HG03457 (cell line): ENCODE data around the gene SLC37A2.
"Not testable (repeated sequence)": the region's sequence is repeated elsewhere in the genome, so short reads cannot be mapped to it uniquely, and the experiment has no call there.

Experiments used
- ATAC-seq: cut with Tn5 transposase; IDR thresholded peaks from one replicate; pipeline ENCODE4 v1.9.1; 2021; ENCODE audit warnings: moderate number of reproducible peaks; ENCODE audit not compliant: unreplicated experiment

SLC37A2 gene

DNA sequence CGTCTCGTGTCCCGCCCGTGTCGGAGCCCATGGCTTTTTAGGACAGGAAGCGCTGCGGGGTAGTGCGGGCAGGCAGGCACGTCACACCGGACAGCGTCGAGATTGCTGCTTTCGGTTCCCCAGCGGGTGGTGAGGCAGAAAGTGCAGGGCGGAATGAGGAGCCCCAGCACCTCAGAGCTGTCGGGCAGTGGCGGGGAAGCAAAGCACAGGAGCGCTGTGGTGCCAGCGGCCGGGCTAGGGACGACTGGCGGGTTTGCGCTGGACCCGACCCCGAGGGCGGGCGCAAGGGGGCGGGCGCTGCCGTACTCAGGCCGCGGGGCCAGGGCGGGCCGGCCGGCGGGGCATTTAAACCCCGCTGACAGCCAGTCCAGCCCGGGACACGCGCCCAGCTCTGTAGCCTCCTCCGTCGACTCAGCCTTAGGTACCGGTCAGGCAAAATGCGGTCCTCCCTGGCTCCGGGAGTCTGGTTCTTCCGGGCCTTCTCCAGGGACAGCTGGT lies at the start of gene SLC37A2:
TSS of gene SLC37A2 (plus strand) at position 375 of the 498 bp plus-strand sequence. CDS start at position 438, 63 bp downstream.
- ATAC-seq, result peak; percentile 86

DNA sequence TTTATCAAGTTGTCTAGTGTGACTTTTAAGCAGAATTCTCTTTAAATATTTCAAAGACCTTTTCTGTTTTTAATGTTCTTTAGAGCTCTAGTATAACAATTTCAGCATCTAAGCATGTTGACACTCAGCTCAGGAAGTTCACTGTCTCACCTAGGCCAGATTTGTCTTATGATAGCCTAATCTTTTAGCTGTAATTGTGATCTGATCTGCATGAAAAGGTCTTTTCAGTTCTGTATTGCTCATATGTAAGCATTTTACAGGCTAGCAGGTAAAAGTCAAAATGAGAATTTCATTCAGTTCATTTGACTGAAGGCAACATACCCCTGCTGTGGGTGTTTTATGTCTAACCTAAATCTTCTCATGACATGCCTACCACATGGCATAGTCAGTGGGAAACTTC lies 46.7 kb upstream of the SLC37A2 start:
- ATAC-seq, result no peak

DNA sequence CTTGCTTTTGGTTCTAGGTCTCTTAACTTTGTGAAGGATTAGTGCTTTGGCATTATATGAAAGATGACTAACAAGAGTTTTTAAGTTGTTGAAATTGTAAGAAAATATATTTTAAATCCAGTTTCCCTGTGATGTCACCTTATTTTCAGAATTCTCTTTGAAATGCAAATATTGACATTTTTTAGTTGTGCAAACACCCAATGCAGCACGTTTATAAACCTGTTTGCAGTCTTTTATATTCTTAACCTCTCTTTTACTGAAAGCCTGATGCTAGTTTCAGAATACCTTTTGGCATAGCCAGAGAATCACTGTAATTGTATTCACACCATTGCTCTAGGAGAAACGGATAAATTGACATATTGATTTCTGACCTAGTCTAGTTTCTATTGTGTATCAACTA lies 42.8 kb upstream of the SLC37A2 start:
- no peak for ATAC-seq

DNA sequence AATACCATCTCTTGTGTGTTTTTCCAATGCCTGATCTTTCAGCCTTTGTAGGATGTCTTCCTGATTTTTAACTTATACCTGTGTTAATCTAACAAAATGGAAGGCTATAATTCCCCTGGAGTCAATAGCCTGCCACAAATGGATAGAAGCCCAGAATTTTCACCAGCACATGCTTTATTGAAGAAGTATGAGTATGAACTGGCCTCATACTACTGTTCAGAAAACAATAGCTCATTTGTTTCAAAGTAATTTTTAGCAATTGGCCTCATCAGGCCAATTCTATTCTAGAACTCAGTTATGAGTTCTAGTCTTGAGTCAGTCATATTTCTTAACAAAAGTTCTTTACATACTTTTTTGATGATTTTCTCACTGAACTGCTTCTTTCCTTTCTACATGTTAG lies 40.6 kb upstream of the SLC37A2 start:
- ATAC-seq, result no peak

DNA sequence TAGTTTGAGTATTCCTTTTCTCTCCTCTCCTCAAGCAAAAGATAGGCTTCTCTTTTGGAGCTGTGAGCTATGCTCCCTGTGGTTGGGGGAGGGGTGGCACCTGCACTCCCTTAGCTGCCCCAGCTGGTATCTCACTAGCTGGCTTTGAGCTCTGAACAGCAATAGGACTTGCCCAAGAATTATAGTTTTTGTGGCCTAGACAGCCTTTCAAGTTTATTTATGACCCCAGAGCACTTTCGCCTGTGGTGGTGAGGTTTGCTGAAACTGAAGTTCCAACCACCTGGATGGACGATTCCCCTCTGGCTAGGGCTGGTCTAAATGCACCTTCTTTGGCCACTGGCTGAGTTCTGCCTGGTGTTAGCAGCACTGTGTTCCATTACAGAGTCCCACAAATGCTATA lies 37.1 kb upstream of the SLC37A2 start:
- no peak for ATAC-seq

DNA sequence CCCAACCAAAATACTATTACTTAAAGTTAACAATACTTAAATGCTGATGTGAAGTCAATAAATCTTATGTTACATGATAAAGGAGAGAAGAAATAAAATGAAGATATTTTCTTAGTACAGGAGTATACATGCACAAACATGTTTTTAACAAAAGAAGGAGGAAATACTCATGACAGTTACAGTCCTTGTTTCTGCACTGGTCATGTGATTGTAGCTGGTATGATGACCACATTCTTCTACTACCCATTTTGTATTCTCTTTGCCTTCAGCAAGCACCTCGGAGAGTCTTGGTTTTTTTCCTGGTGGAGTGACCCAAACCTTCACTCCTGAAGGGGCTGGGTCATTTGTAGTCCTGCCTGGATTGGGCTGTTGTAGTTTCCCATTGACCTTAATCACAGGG lies 33.7 kb upstream of the SLC37A2 start:
- not testable (repeated sequence) for ATAC-seq

DNA sequence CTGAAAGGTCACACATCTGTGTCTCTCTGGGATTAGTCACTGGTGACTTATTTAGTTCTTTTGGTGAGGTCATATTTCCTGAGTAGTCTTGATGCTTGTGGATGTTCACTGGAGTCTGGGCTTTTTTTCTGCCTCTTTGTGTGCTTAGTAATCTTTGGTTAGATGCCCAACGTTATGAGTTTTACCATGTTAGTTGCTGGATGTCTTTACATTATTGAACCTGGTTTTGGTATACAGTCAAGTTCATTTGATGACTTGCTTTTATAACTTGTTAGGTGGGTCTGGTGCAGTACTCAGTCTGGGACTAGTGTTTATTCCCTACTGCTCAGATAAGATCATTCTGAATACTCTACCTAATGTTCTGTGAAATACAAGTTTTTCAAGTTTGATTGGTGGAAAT lies 26.2 kb upstream of the SLC37A2 start:
- no peak for ATAC-seq

DNA sequence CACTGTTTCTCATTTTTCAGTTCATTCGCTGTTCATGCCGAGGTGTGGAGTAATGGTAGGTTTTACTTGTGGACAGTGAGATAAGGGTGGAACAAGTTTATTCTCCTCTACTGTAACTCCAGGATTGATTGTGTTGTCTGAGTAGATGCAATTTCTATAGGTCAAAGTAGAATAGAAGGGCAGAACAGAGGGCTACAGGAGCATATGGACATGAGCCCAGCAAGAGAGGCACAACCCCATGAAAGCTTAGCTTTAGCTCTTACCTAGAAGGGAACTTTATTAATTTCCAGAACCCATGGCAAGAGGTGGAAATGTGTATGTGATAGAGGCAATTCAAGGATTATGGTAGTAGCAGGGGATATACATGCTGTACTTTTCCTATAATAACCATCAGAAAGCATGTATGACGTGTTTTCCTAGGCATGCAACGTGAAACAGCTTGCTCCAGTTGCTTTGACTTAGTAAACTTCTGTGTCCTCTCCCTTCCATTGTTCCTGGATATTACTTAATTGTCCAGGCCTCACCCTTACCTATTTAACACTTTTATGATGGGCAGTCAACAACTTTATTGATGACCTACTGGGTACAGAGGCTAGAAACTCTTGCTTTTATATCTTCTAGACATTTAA lies 13.8 kb upstream of the SLC37A2 start:
- ATAC-seq, result no peak

DNA sequence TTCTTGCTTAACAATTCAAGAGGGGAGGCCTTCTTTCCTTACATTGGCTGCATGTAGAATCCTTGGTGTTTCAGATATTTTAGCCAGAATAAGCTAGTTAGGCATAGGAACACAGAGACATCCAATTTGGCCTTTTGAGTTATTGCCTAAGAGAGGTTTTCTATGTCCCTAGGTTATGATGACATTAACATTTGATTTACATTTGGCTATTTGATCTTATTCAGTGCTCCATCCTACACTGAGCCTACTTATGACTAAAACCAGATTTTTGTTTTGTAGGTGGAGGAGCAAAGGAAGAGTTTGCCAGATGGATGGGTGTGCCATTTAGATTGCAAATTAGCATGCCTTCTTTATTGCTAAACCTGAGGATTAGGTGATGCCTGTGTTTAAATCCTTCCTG lies 11.1 kb upstream of the SLC37A2 start:
- ATAC-seq, result no peak

DNA sequence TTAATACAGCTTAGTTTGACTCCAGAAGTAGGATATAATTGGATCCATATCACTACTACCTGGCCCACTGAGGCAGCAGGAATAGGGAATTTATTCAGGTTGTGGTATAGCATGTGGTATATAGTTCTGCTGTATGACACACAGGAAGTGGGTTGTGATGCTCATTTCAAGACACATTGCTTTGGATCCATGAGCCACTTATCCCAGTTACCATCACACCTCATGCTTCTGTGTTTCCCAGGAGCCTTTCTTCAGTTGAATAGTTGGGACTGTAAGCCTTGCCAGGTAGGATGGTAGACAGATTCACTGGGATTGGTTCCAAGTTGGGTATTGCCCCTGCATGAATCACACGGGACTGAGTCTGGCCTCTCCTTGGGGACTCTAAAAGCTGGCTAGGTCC lies 9.9 kb upstream of the SLC37A2 start:
- no peak for ATAC-seq

DNA sequence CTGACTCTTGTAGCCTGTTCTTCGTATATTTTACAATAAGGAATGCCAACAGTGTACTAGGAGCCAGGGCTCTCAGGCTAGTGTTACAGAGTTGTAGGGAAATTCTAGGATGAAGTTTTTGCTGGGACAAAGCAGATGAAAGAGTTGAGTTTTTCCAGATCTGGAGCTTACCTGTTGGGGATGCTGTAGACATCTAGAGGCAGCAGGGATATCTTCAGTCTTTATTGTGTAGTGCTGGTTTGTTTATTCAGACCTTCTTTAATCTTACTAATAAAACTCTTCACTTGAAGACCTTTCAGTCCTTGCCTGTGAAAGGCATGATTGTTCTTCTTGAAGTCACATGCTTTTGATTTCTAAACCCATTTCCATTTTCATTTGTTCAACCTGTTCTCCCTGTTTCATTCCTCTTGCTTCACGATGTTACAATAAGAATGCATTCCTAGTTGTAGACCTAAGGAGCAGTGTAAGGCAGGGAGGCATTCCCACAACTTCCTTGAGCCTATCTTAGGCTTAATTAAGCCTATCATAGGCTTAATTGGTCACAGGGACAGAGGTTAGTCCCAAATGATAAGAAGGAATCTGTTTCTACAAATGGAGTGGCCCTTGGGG lies 7.9 kb upstream of the SLC37A2 start:
- ATAC-seq, result no peak

DNA sequence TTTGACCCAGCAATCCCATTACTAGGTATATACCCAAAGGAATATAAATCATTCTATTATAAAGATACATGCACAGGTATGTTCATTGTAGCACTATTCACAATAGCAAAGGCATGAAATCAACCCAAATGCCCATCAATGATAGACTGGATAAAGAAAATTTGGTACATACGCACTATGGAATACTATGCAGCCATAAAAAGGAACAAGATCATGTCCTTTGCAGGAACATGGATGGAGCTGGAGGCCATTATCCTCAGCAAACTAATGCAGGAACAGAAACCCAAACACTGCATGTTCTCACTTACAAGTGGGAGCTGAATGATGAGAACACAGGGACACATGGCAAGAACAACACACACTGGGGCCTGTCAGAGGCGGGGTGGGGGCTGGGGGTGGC lies 7.0 kb upstream of the SLC37A2 start:
- ATAC-seq, result not testable (repeated sequence)

DNA sequence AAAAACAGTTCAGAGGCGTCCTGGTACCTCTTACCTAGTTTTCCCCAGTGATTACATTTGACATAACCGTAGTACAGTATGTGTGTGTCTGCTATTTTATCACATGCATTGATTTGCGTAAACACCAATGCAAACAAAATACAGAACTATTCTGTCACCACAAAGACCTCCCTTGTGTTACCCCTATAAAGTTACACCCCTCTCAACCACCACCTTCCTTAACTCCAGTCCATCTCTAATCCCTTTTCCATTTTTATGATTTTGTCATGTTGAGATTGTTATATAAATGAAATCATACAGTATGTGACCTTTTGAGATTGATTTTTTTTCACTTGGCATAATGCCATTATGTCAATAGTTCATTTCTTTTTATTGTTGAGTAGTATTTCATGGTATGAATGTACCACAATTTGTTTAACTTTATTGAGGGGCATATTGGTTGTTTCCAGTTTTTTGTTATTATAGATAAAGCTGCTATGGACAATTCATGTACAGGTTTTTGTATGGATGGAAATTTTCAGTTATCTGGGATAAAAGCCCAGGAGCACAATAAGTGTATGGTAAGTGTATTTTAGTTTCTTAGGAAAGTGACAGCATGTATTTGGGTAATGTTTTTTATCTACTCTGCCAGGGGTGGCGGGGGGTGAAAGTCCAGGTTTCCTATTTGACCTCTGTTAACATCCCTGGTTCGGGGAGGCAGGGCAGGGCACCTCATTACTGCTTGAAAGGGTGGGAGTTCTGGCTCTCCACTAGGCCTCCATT lies 6.0 kb upstream of the SLC37A2 start:
- no peak for ATAC-seq

DNA sequence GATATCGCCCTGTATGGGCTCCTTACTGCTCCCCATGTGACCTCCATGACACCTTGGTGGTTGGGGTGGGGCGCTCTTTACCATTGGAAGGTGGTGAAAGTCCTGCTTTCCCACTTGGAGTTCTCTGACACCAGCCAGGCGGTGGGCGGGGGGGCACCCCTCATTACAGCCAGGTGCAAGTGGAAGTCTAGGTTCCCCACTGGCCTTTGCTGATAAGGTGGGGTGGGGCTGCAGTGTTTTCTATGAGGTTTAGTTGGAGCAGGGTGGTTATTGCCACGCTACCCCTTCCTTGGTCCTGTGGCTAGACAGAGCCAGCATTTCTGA lies 5.5 kb upstream of the SLC37A2 start:
- ATAC-seq, result no peak

DNA sequence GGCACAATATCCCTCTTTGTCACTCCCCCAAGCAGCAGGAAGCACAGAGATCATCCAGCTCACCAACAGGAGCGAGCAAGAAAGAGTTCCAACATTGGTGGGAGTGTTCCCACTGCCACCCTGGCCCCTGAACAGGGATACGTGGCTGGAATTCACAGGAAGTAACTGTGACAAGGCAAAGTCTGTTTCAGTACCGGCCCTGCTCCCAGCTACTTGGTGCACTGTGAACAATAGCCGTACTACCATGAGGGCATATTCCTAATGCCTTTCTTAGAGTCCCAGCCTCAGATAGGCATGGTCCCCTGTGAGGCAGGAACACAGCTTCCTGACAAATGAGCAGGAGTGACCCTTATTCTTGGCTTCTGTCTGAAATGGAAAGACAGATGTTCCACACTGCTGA lies 1.8 kb upstream of the SLC37A2 start:
- ATAC-seq, result no peak

DNA sequence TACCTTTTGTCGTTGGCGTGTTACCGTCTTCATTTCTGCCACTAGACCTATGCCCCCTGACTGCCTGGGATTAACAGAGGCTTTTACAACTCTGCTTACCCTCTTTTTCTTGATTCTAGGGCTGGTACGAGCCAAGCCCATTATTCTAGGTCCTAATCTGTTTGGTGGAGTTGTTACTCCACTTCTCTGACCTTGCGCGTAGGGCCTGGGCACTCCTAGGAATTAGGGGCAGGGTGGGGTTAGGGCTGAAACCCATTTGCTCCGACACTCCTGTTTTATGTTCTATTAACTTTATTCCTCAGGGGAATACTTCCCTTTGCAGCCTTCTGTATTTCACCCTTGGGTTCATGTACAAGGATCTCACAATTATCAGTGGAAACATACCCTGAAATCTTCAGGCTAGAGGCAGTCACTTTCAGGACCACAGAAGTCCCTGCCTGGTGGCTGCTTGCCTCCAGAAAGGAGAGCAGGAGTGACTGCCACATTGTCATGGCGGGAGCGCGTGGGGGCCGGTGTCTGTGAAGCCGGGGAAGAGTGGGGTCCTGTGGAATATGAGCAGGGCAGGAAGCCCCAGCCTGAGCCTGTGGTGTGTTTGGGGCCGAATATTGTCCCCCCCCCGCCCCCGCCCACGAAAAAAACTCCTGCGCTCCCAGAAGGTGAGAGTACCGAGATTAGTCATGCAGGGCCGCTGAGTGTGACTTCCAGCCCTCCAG lies 731 bp upstream of the SLC37A2 start:
- no peak for ATAC-seq

DNA sequence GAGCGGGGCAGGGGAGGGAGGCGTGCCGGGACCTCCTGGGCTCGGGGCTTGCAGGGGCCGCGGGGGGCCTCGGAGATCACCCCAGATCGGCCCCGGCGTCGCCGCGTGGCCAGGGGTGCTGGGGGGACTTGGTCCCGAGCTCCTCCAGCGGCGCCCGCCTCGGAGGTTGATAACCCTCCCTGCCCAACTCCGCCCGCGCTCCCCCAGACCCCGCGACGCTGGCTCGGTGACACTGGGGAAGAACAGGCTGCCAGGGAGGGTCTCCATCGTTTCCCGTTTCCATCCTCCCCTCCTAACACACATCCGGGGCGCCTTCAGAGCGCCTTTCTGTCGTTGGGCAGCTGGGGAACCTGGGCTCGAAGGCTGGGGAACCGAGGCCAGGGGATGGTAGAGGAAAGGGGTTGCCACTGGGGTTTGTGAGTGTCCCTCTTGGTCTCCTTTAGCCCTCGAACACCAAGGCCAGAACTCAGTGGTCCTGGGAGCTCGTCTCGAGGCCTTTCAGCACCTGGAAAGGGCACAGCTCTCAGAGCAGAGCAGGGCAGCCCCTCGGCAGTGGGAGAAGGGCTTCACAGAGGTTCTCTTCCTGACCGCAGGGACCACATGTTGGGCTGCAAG lies 431 bp downstream of the SLC37A2 start:
- ATAC-seq, result peak; percentile 23

DNA sequence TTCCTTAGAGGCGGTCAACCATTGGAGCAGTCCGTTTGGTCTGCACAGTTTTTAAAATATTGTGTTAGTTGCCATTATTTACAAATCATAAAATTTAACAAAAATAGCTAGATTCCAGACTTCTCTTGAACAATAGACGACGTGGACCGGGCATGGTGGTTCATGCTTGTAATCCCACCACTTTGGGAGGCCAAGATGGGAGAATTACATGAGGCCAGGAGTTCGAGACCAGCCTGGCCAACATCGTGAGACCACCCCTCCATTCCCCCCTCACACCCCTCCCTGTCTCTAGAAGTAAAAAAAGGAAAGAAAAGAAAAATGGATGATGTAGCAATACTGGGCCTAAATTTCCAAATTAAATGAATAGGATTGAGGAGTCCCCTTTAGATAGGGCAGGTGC lies 965 bp downstream of the SLC37A2 start:
- ATAC-seq, result no peak

DNA sequence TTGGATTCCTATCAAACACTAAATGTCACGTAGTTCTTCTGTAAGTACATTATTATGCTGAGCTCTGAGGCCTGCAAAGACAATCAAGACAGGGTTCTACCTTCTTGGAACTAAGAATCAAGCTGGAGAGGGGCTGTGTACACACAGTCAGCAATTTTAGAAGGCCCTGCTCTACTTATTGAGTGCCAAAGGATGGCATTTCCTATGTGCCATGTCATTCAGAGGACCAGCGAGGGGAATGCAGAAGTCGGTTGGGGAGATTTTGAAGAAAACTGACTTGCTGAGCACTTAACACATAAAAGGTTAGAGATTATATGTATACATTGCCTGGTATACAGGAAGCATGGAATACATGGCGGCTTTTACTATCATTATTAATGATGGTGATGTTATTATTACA lies 5.3 kb downstream of the SLC37A2 start:
- ATAC-seq, result no peak

DNA sequence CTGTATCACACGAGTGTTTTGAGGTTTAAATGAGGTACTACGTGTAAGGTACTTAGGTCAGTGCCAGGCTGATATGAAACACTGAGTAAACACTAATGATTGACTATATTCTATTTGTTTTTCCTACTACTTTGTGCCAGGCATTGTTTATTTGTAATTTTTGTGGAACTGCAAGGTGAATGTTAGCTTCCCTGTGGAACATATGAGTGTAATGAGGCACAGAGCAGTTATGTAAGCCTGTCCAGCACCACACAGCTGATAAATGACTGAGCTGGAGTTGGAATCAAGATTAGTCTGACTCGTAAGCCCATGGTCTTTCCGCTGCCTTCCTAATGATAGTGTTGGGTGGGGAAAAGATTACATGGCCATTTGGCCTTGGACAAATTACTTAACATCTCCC lies 5.9 kb downstream of the SLC37A2 start:
- ATAC-seq, result no peak

DNA sequence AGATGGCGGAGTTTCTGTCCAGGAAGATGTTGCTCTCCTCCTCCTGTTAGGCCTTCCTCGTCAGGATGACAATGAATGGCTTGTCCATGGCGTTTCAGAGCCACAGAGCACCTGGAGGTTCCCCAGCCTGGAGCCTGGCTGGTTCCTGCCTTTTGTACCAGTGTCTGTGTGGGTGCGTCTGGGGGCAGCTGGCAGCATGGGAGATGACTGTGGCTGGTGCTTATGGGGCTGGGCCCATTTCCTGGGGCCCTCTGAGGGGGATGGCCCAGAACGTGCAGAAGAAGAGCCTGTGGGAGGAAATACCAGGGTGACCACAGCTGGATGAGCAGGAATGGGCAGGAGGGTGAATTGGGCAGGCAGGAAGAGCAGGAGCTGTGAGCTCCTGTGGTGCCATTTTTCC lies 6.7 kb downstream of the SLC37A2 start:
- ATAC-seq, result no peak
